H1 (cell line): ENCODE measurements around the gene MMP20. TPM values are rescaled to one million over a fixed set of nuclear protein-coding genes. Genes with fewer than 3 reads are reported as not detected.

Experiments
- polyA plus RNA-seq, 7 experiments: library from polyadenylated mRNA; depleted of rRNA in 3 of 7; stranded (reverse) in 5 of 7; unstranded in 2 of 7; fragments of >200 nt in 5 of 7; fragments of 200-250 nt in 2 of 7; gene quantifications; 1 replicate in 5 of 7; 2 replicates in 1 of 7; 4 replicates in 1 of 7; pipeline versions ENCODE4 v1.2.1 to v1.2.3, GENCODE V29; 2011 to 2013; ENCODE audit warnings: missing spikeins in 2 of 7, mixed read lengths in 2 of 7
- total RNA-seq: library from RNA; stranded (reverse); fragmentation: NEBNext Ultra II Directional; extraction: Animal tissue kit (Norgen Biotek cat#: 25700); gene quantifications from 2 replicates; pipeline ENCODE4 v1.2.1, GENCODE V29; 2021

Gene MMP20
- total and polyA plus RNA-seq, 2 of the 8 experiments (the other 6 are each of a cell fraction or from before 2014, with no cell fraction given), result not detected

Other genes with a start within 250 kb of the MMP20 start
- gene TMEM123, start 172.6 kb downstream of the MMP20 start, total RNA-seq, result 80.1 and 82.3 TPM in 2 replicates
- gene TMEM123, start 172.6 kb downstream of the MMP20 start, polyA plus RNA-seq (2011; rRNA removed), result 25.4 and 75.5 TPM in 2 replicates
- not detected in 2 replicates for gene MMP7, start 94.6 kb downstream of the MMP20 start, total RNA-seq
- not detected in 2 replicates for gene MMP7, start 94.6 kb downstream of the MMP20 start, polyA plus RNA-seq (2011; rRNA removed)
- gene MMP27, start 80.4 kb upstream of the MMP20 start, total RNA-seq, result not detected in 2 replicates
- gene MMP27, start 80.4 kb upstream of the MMP20 start, polyA plus RNA-seq (2011; rRNA removed), result not detected in 2 replicates
- not detected in 2 replicates for gene MMP8, start 99.6 kb upstream of the MMP20 start, total RNA-seq
- not detected in 2 replicates for gene MMP8, start 99.6 kb upstream of the MMP20 start, polyA plus RNA-seq (2011; rRNA removed)
- 0.17 TPM in 1 of 2 replicates, not detected in the other for gene MMP10, start 155.3 kb upstream of the MMP20 start, total RNA-seq
- gene MMP10, start 155.3 kb upstream of the MMP20 start, polyA plus RNA-seq (2011; rRNA removed), result 0.03 TPM in 1 of 2 replicates, not detected in the other
- not detected in 2 replicates for gene MMP1, start 172.8 kb upstream of the MMP20 start, total RNA-seq
- gene MMP1, start 172.8 kb upstream of the MMP20 start, polyA plus RNA-seq (2011; rRNA removed), result not detected in 2 replicates
- gene MMP3, start 218.3 kb upstream of the MMP20 start, total RNA-seq, result not detected in 2 replicates
- not detected in 2 replicates for gene MMP3, start 218.3 kb upstream of the MMP20 start, polyA plus RNA-seq (2011; rRNA removed)
- gene MMP12, start 249.7 kb upstream of the MMP20 start, total RNA-seq, result not detected in 2 replicates
- not detected in 2 replicates for gene MMP12, start 249.7 kb upstream of the MMP20 start, polyA plus RNA-seq (2011; rRNA removed)